GM23248 (cell line): ENCODE results near the gene GCNT4.

ENCODE experiments used
- EZH2 ChIP-seq: fragments of 200-600 bp; sonication (generic); IDR thresholded peaks from 2 replicates; pipeline ENCODE4 v1.6.1; 2018; ENCODE audit warnings: antibody characterized with exemption, mild to moderate bottlenecking; ENCODE audit not compliant: insufficient read depth, poor library complexity, severe bottlenecking
- EZH2phosphoT487 ChIP-seq: fragments of 200-600 bp; sonication (generic); IDR thresholded peaks from 2 replicates; pipeline ENCODE4 v1.6.1; 2018; ENCODE audit warnings: antibody characterized with exemption, moderate library complexity, mild to moderate bottlenecking, low read depth; ENCODE audit not compliant: insufficient read depth

DNA sequence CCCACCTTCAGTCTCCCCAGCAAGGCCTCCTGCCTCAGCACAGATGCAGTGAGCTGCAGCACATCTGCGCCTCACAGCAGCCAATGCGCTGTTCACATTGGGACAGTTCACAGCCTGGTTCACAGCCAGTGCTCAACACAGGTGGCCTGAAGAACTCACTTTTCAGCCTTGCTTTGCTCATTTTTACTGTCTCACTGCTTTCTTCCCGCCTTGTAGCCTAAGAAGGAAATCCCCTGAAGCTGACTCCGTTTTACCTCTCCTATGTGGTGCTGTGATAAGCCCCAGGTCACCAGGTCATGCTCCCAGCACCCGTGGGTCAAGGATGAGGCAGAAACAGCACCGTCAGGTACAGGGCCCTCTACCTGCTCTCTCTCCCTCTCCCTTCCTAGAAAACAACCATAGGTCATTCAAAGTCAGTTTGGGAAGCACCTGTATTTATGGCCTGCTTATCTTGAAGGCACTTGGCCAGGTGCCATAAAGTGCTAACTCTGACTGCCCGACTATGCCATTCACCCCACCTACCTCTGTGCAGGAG, 1.1 kb downstream of the GCNT4 start:
- TF ChIP-seq EZH2 (no peak), EZH2phosphoT487 (no peak)
